ENCODE measurements around the gene LAMC1.

The LAMC1 gene

GRCh38 chr1:183121609-183122008 lies 98.4 kb downstream of the LAMC1 start:
- no peak overlapping the region for H3K4me3 ChIP-seq (ENCODE audit: control insufficient read depth, low read depth, low read length)
- DNase-seq (ENCODE audit: low read depth): no peak
- no peak for TF ChIP-seq CTCF (conservative IDR thresholded peaks at IDR 0.05; ENCODE audit: control insufficient read depth, insufficient read depth, low read depth, low read length)

GRCh38 chr1:183124259-183124658 lies 101.0 kb downstream of the LAMC1 start:
- H3K4me3 ChIP-seq (ENCODE audit: control insufficient read depth, low read depth, low read length): no peak overlapping the region
- no peak for DNase-seq (ENCODE audit: low read depth)
- no peak for TF ChIP-seq CTCF (conservative IDR thresholded peaks at IDR 0.05; ENCODE audit: control insufficient read depth, insufficient read depth, low read depth, low read length)

GRCh38 chr1:183125279-183125999 lies 102.2 kb downstream of the LAMC1 start:
- no peak overlapping the region for H3K4me3 ChIP-seq (ENCODE audit: control insufficient read depth, low read depth, low read length)
- no peak for TF ChIP-seq CTCF (conservative IDR thresholded peaks at IDR 0.05; ENCODE audit: control insufficient read depth, insufficient read depth, low read depth, low read length)
- no peak for DNase-seq (ENCODE audit: low read depth)

- TF ChIP-seq CTCF (conservative IDR thresholded peaks at IDR 0.05; ENCODE audit: control insufficient read depth, insufficient read depth, low read depth, low read length): no peak
- DNase-seq (ENCODE audit: low read depth): no peak
These were observed 102.8 kb downstream of the LAMC1 start for GRCh38 chr1:183126000-183126366.

GRCh38 chr1:183126528-183126927 lies 103.3 kb downstream of the LAMC1 start:
- no peak for TF ChIP-seq CTCF (conservative IDR thresholded peaks at IDR 0.05; ENCODE audit: control insufficient read depth, insufficient read depth, low read depth, low read length)
- no peak overlapping the region for H3K4me3 ChIP-seq (ENCODE audit: control insufficient read depth, low read depth, low read length)
- peak; percentile 55 for DNase-seq (ENCODE audit: low read depth)

More at GRCh38 chr1:183126000-183126366, 102.8 kb downstream of the LAMC1 start:
- H3K4me3 ChIP-seq (ENCODE audit: control insufficient read depth, low read depth, low read length): no peak overlapping the region

GRCh38 chr1:183129921-183130690 lies 106.9 kb downstream of the LAMC1 start:
- no peak for TF ChIP-seq CTCF (conservative IDR thresholded peaks at IDR 0.05; ENCODE audit: control insufficient read depth, insufficient read depth, low read depth, low read length)
- no peak overlapping the region for H3K4me3 ChIP-seq (ENCODE audit: control insufficient read depth, low read depth, low read length)
- no peak for DNase-seq (ENCODE audit: low read depth)

All from fibroblast of mammary gland (primary cell).